ENCODE results near the gene ARID1B. TPM values are rescaled to one million over a fixed set of nuclear protein-coding genes. Genes with fewer than 3 reads are reported as not detected.

ARID1B gene
- total and polyA plus RNA-seq, 10 of the 15 experiments (the other 5 are each of a cell fraction or from before 2014, with no cell fraction given) = 24.7 to 133 (median 54.6) TPM

- TF ChIP-seq ZBTB11 (CRISPR knock-in tag; IDR thresholded peaks at IDR 0.05) (no peak), NFYB (IDR thresholded peaks at IDR 0.05; ENCODE audit: insufficient read depth, low read depth, low read length) (no peak), STAT3 (IDR thresholded peaks at IDR 0.05; ENCODE audit: low read depth, low read length) (no peak), E4F1 (IDR thresholded peaks at IDR 0.05; ENCODE audit: borderline replicate concordance, partially characterized antibody) (no peak), CHD1 (IDR thresholded peaks at IDR 0.05; ENCODE audit: low read depth, low read length) (no peak), PML (IDR thresholded peaks at IDR 0.05; ENCODE audit: low read length) (no peak), TAF1 (IDR thresholded peaks at IDR 0.05; ENCODE audit: borderline replicate concordance, low read depth, low read length) (no peak), CEBPZ (IDR thresholded peaks at IDR 0.05; ENCODE audit: low read depth, low read length) (no peak)
These were observed 438.5 kb downstream of the ARID1B start (continued) for GRCh38 chr6:157215717-157216116.

Data from GM12878 (cell line).